GM23338 (cell line): ENCODE data around the gene MTHFD2L.

Experiments used
- CREB1 ChIP-seq: fragments of 250-450 bp; sonication (Bioruptor Pico); IDR thresholded peaks from 2 replicates; pipeline ENCODE4 v1.5.0; 2020; ENCODE audit warnings: low read depth, mild to moderate bottlenecking, moderate library complexity
- EZH2 ChIP-seq: fragments of 200-600 bp; sonication (generic); IDR thresholded peaks from one replicate; pipeline ENCODE4 v1.8.0; 2017; ENCODE audit warnings: antibody characterized with exemption, mild to moderate bottlenecking, low read depth; ENCODE audit not compliant: unreplicated experiment
- EZH2phosphoT487 ChIP-seq: fragments of 200-600 bp; sonication (generic); IDR thresholded peaks from one replicate; pipeline ENCODE4 v1.8.1; 2018; ENCODE audit warnings: antibody characterized with exemption; ENCODE audit not compliant: unreplicated experiment
- POLR2AphosphoS5 ChIP-seq: IDR thresholded peaks from 2 replicates; pipeline ENCODE4 v1.6.1; 2016; ENCODE audit warnings: antibody characterized with exemption, low read depth
- STAT1 ChIP-seq: IDR thresholded peaks from one replicate; pipeline ENCODE4 v1.6.1; 2016; ENCODE audit warnings: antibody characterized with exemption; ENCODE audit not compliant: unreplicated experiment
- ZNF114 ChIP-seq: fragments of 250-450 bp; sonication (Bioruptor Pico); IDR thresholded peaks from 2 replicates; pipeline ENCODE4 v1.5.0; 2020; ENCODE audit warnings: mild to moderate bottlenecking, moderate library complexity
- ZNF331 ChIP-seq: fragments of 250-450 bp; sonication (Bioruptor Pico); IDR thresholded peaks from 2 replicates; pipeline ENCODE4 v1.5.0; 2020; ENCODE audit warnings: low read depth, mild to moderate bottlenecking, moderate library complexity
- TF ChIP-seq, protein P1 (sequence below), 2 experiments: fragments of 200-600 bp in 1 of 2; sonication (generic) in 1 of 2; conservative IDR thresholded peaks; 2 replicates each; pipeline versions ENCODE4 v1.5.1 to v1.6.1; 2016 to 2017; ENCODE audit warnings: antibody characterized with exemption in 2 of 2, low read depth in 2 of 2, mild to moderate bottlenecking in 2 of 2, moderate library complexity in 1 of 2
- TF ChIP-seq, protein P2 (sequence below): IDR thresholded peaks from one replicate; pipeline ENCODE4 v1.6.1; 2018; ENCODE audit warnings: antibody characterized with exemption; ENCODE audit not compliant: unreplicated experiment
- TF ChIP-seq, protein P3 (sequence below): IDR thresholded peaks from 2 replicates; pipeline ENCODE4 v1.6.1; 2016; ENCODE audit warnings: antibody characterized with exemption

DNA sequence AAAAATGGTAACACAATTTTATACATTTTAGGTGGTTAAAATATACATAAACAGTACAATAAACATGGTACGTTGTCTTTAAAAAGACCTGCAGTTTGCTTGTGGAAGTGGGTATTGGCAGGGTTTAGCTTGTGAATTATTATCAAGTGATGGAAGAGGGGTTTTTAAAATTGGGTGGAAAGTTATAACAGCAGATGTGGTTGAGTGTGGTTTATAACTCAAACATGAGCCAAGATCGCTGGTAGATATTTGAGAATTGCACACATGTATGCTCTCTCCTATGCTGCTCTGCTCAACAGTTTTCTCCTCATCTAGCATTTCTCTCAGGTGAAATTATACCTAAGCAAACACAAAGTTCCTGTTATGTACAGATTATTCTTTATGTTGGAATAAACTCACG, 164.4 kb downstream of the MTHFD2L start:
- TF ChIP-seq, protein P1, sequence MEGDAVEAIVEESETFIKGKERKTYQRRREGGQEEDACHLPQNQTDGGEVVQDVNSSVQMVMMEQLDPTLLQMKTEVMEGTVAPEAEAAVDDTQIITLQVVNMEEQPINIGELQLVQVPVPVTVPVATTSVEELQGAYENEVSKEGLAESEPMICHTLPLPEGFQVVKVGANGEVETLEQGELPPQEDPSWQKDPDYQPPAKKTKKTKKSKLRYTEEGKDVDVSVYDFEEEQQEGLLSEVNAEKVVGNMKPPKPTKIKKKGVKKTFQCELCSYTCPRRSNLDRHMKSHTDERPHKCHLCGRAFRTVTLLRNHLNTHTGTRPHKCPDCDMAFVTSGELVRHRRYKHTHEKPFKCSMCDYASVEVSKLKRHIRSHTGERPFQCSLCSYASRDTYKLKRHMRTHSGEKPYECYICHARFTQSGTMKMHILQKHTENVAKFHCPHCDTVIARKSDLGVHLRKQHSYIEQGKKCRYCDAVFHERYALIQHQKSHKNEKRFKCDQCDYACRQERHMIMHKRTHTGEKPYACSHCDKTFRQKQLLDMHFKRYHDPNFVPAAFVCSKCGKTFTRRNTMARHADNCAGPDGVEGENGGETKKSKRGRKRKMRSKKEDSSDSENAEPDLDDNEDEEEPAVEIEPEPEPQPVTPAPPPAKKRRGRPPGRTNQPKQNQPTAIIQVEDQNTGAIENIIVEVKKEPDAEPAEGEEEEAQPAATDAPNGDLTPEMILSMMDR (conservative IDR thresholded peaks at IDR 0.05; ENCODE audit: low read depth in 2 of 2) = no peak
- TF ChIP-seq, protein P2, sequence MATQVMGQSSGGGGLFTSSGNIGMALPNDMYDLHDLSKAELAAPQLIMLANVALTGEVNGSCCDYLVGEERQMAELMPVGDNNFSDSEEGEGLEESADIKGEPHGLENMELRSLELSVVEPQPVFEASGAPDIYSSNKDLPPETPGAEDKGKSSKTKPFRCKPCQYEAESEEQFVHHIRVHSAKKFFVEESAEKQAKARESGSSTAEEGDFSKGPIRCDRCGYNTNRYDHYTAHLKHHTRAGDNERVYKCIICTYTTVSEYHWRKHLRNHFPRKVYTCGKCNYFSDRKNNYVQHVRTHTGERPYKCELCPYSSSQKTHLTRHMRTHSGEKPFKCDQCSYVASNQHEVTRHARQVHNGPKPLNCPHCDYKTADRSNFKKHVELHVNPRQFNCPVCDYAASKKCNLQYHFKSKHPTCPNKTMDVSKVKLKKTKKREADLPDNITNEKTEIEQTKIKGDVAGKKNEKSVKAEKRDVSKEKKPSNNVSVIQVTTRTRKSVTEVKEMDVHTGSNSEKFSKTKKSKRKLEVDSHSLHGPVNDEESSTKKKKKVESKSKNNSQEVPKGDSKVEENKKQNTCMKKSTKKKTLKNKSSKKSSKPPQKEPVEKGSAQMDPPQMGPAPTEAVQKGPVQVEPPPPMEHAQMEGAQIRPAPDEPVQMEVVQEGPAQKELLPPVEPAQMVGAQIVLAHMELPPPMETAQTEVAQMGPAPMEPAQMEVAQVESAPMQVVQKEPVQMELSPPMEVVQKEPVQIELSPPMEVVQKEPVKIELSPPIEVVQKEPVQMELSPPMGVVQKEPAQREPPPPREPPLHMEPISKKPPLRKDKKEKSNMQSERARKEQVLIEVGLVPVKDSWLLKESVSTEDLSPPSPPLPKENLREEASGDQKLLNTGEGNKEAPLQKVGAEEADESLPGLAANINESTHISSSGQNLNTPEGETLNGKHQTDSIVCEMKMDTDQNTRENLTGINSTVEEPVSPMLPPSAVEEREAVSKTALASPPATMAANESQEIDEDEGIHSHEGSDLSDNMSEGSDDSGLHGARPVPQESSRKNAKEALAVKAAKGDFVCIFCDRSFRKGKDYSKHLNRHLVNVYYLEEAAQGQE = no peak
- no peak for TF ChIP-seq STAT1
- TF ChIP-seq EZH2 = no peak
- TF ChIP-seq POLR2AphosphoS5 = no peak
- TF ChIP-seq EZH2phosphoT487 = no peak
- TF ChIP-seq CREB1 (CRISPR knock-in tag) = no peak
- TF ChIP-seq, protein P3, sequence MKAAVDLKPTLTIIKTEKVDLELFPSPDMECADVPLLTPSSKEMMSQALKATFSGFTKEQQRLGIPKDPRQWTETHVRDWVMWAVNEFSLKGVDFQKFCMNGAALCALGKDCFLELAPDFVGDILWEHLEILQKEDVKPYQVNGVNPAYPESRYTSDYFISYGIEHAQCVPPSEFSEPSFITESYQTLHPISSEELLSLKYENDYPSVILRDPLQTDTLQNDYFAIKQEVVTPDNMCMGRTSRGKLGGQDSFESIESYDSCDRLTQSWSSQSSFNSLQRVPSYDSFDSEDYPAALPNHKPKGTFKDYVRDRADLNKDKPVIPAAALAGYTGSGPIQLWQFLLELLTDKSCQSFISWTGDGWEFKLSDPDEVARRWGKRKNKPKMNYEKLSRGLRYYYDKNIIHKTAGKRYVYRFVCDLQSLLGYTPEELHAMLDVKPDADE = no peak
- TF ChIP-seq ZNF114 (CRISPR knock-in tag) = no peak
- no peak for TF ChIP-seq ZNF331 (CRISPR knock-in tag)
